ENCODE results near the gene KCNH4. TPM values are rescaled to one million over a fixed set of nuclear protein-coding genes. Genes with fewer than 3 reads are reported as not detected.
A peak's percentile ranks its signal among the peaks of the same experiment; 100 is the strongest.

KCNH4 gene
- total and polyA plus RNA-seq, 9 of the 15 experiments (the other 6 are each of a cell fraction or from before 2014, with no cell fraction given) = 0.10 to 1.8 (median 0.50) TPM

DNA sequence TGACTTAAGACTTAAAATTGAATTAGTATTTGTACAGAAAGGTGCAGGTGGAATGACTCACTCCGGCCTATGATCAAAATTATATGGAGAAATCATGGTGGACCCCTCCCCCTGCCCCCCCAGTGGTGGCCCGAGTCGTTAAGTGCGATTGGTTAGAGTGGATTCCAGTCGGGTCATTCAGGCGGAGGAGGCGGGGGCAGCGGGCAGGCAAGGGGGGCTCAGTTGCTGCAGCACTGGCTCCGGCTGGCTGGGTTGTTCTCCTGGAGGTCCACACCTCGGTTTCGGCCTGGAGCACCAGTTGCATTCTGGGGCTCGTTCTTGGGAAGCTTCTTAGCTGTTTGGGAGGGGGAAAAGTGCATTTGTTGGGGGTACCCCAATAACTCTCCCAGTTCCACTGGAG is 55.4 kb downstream of the KCNH4 start (continued):
- TF ChIP-seq YBX1 (IDR thresholded peaks at IDR 0.05) (no peak), EGR1 (conservative IDR thresholded peaks at IDR 0.05) (no peak), MEIS2 (IDR thresholded peaks at IDR 0.05; ENCODE audit: partially characterized antibody) (no peak), SMARCA5 (IDR thresholded peaks at IDR 0.05) (no peak), ZNF347 (CRISPR knock-in tag; IDR thresholded peaks at IDR 0.05; ENCODE audit: low read depth) (no peak), CHD2 (IDR thresholded peaks at IDR 0.05; ENCODE audit: low read depth, low read length) (no peak), KAT7 (CRISPR knock-in tag; IDR thresholded peaks at IDR 0.05; ENCODE audit: borderline replicate concordance) (no peak)

GRCh38 chr17:42124256-42124655 is 56.7 kb downstream of the KCNH4 start:
- Histone ChIP-seq H3K9ac (ENCODE audit: insufficient read depth in 1 of 2, low read depth in 2 of 2, low read length in 2 of 2) (no peak overlapping the region), H3K4me1 (replicated peaks in 1 of 2; ENCODE audit: control insufficient read depth in 2 of 2, insufficient read depth in 2 of 2, low read length in 2 of 2) (peaks cover 13 to 34% of the 10 kb centered on the region in 2 experiments), H4K20me1 (replicated peaks; ENCODE audit: control insufficient read depth, insufficient read depth, low read length) (no peaks in the 10 kb centered on the region), H3K27ac (ENCODE audit: extremely low read depth, low read depth, low read length) (no peak overlapping the region), H3K79me2 (ENCODE audit: control insufficient read depth, insufficient read depth, low read length) (peaks cover 10% of the 10 kb centered on the region; the same call in 2 of the 3 replicates), H3K9me1 (ENCODE audit: control insufficient read depth, insufficient read depth, low read length) (peaks cover 3% of the 10 kb centered on the region), H3K27me3 (ENCODE audit: control insufficient read depth in 2 of 2, insufficient read depth in 2 of 2, low read length in 2 of 2) (no peaks in the 10 kb centered on the region), H3K36me3 (ENCODE audit: control insufficient read depth, insufficient read depth, low read length) (peaks cover 58% of the 10 kb centered on the region), H3K4me2 (ENCODE audit: insufficient read depth, low read length) (no peak overlapping the region), H3K4me3 (no peak overlapping the region), H2AFZ (ENCODE audit: low read depth, low read length) (no peak overlapping the region), H3K9me3 (replicated peaks; ENCODE audit: control insufficient read depth, insufficient read depth, low read depth, low read length) (no peaks in the 10 kb centered on the region)
- in situ Hi-C loops (cut with MboI) (loop anchor here (25.0 kb wide), 1 partner anchor 387 kb away; the partner anchor contains the start of gene HAP1), intact Hi-C loops (cut with micrococcal nuclease) (no loop called here)
- CTCF ChIA-PET (ENCODE audit: low intra/inter-chr PET ratio) = no interaction called here
- no peak for ATAC-seq
- TF ChIP-seq POLR2A (conservative IDR thresholded peaks at IDR 0.05) = peak; percentile 30; the same call in 1 of the 2 replicates
- peak in 2 of 3 experiments; percentile 4 to 14; a peak in 2 of 6 replicates for TF ChIP-seq CTCF (IDR thresholded peaks at IDR 0.05 in 2 of 3, conservative IDR thresholded peaks at IDR 0.05 in 1 of 3; ENCODE audit: insufficient read depth in 2 of 3, low read depth in 1 of 3, low read length in 3 of 3)
- no peak for TF ChIP-seq BMI1 (IDR thresholded peaks at IDR 0.05; ENCODE audit: low read length)
- 92% methylated on average over 3 of the region's 3 CpGs for WGBS (ENCODE audit: insufficient coverage, low coverage, missing lambda C conversion rate)
- POLR2A ChIA-PET = interaction anchor here (0.6 to 0.9 kb wide), 2 partner anchors 85 to 104 kb away, joined by 3 read pairs; partner anchors contain the start of gene NKIRAS2
- BruUV-seq (replicated peaks) = no TSS peak
- no peak for DNase-seq (ENCODE audit: extremely low read depth in 1 of 4, low spot score in 3 of 4)
- FAIRE-seq = no peak

All from K562 (cell line).